IMR-90 (cell line): ENCODE results near the gene ATG10. TPM values are rescaled to one million over a fixed set of nuclear protein-coding genes. Genes with fewer than 3 reads are reported as not detected.

Experiments used
- ATAC-seq: fragments of 200-7000 bp; cut with Tn5 transposase; 2 replicates; pipeline ENCODE4 v1.9.1; 2020; ENCODE audit warnings: low read depth, mild to moderate bottlenecking, moderate library complexity
- BruUV-seq: library from RNA; stranded (reverse); fragments of 400-500 nt; replicated peaks from 2 replicates; lab custom pipeline; 2021; lab: Mats Ljungman, UMichigan
- CTCF ChIA-PET: fragments of 300-600 bp; formaldehyde crosslinking; extraction: SDS; loops from one replicate; lab custom pipeline; 2021; ENCODE audit warnings: antibody characterized with exemption; lab: Yijun Ruan, JAX
- POLR2A ChIA-PET: fragments of 300-600 bp; sonication (Branson Sonifier 250); formaldehyde crosslinking; loops from one replicate; lab custom pipeline; 2022; ENCODE audit warnings: antibody characterized with exemption; ENCODE audit not compliant: unreplicated experiment; lab: Charles Lee
- DNase-seq: peaks from one replicate; pipeline ENCODE4 v3.0.0; 2013
- H2AFZ ChIP-seq: replicated peaks from 2 replicates; pipeline ENCODE3; 2013; ENCODE audit warnings: low read length, mild to moderate bottlenecking; ENCODE audit not compliant: poor library complexity
- H2AK5ac ChIP-seq: 2 replicates; pipeline ENCODE4 v1.6.1; 2013; ENCODE audit warnings: low read depth, low read length, inconsistent platforms
- H2AK9ac ChIP-seq: replicated peaks from 2 replicates; pipeline ENCODE3; 2013; ENCODE audit warnings: mild to moderate bottlenecking, low read depth, low read length, moderate library complexity; ENCODE audit not compliant: poor library complexity
- H2BK120ac ChIP-seq: 2 replicates; pipeline ENCODE4 v1.6.1; 2013; ENCODE audit warnings: low read depth, low read length, inconsistent platforms
- H2BK15ac ChIP-seq: 3 replicates; pipeline ENCODE4 v1.6.1; 2013; ENCODE audit warnings: low read depth, low read length, inconsistent platforms
- H2BK20ac ChIP-seq: 2 replicates; pipeline ENCODE4 v1.6.1; 2013; ENCODE audit warnings: low read depth, mild to moderate bottlenecking, inconsistent platforms, low read length, moderate library complexity
- H2BK5ac ChIP-seq: 2 replicates; pipeline ENCODE4 v1.6.1; 2013; ENCODE audit warnings: mild to moderate bottlenecking, low read depth, low read length, inconsistent platforms; ENCODE audit not compliant: poor library complexity, severe bottlenecking
- H3K14ac ChIP-seq: replicated peaks from 2 replicates; pipeline ENCODE4 v1.6.1; 2013; ENCODE audit warnings: low read depth, low read length, inconsistent platforms
- H3K18ac ChIP-seq: 2 replicates; pipeline ENCODE4 v1.6.1; 2013; ENCODE audit warnings: low read depth, low read length, control low read depth
- H3K23ac ChIP-seq: 2 replicates; pipeline ENCODE4 v1.6.1; 2013; ENCODE audit warnings: low read depth, low read length, inconsistent platforms
- H3K27ac ChIP-seq: 2 replicates; pipeline ENCODE4 v1.5.1; 2013; ENCODE audit warnings: mild to moderate bottlenecking, control low read depth, low read length; ENCODE audit not compliant: insufficient read depth
- H3K27me3 ChIP-seq: 2 replicates; pipeline ENCODE4 v1.6.1; 2013; ENCODE audit warnings: low read length; ENCODE audit not compliant: control insufficient read depth, insufficient read depth
- H3K36me3 ChIP-seq: 2 replicates; pipeline ENCODE4 v1.6.1; 2013; ENCODE audit warnings: low read length, mixed read lengths; ENCODE audit not compliant: control insufficient read depth, insufficient read depth
- H3K4ac ChIP-seq: 2 replicates; pipeline ENCODE4 v1.6.1; 2013; ENCODE audit warnings: low read depth, low read length, inconsistent platforms
- H3K4me1 ChIP-seq: 2 replicates; pipeline ENCODE4 v1.6.1; 2013; ENCODE audit warnings: low read length, mixed read lengths; ENCODE audit not compliant: control insufficient read depth, insufficient read depth
- H3K4me2 ChIP-seq: 2 replicates; pipeline ENCODE4 v1.6.1; 2013; ENCODE audit warnings: low read depth, mild to moderate bottlenecking, control low read depth, low read length, moderate library complexity
- H3K4me3 ChIP-seq: 2 replicates; pipeline ENCODE4 v1.5.1; 2013; ENCODE audit warnings: low read depth, mild to moderate bottlenecking, control low read depth, low read length, moderate library complexity; ENCODE audit not compliant: insufficient read depth
- H3K56ac ChIP-seq: 2 replicates; pipeline ENCODE4 v1.6.1; 2013; ENCODE audit warnings: low read length, inconsistent platforms; ENCODE audit not compliant: insufficient read depth; ENCODE audit errors: extremely low read depth
- H3K79me1 ChIP-seq, 2 experiments: 2 replicates each; pipeline ENCODE4 v1.6.1; 2013; ENCODE audit warnings: low read length in 2 of 2, inconsistent platforms in 1 of 2, low read depth in 1 of 2
- H3K9ac ChIP-seq: 2 replicates; pipeline ENCODE4 v1.6.1; 2013; ENCODE audit warnings: low read depth, low read length, control low read depth
- H3K9me1 ChIP-seq: 2 replicates; pipeline ENCODE4 v1.6.1; 2013; ENCODE audit warnings: low read length, inconsistent platforms; ENCODE audit not compliant: insufficient read depth
- H3K9me3 ChIP-seq: 2 replicates; pipeline ENCODE4 v1.6.1; 2013; ENCODE audit warnings: low read length; ENCODE audit not compliant: control insufficient read depth, insufficient read depth
- H4K20me1 ChIP-seq: 2 replicates; pipeline ENCODE4 v1.6.1; 2013; ENCODE audit warnings: low read length, inconsistent platforms; ENCODE audit not compliant: insufficient read depth
- H4K5ac ChIP-seq: 2 replicates; pipeline ENCODE4 v1.6.1; 2013; ENCODE audit warnings: mild to moderate bottlenecking, low read depth, low read length, control low read depth
- H4K8ac ChIP-seq, 2 experiments: 2 replicates each; pipeline ENCODE4 v1.6.1; 2013; ENCODE audit warnings: low read depth in 2 of 2, low read length in 2 of 2, control low read depth in 1 of 2, inconsistent platforms in 1 of 2
- H4K91ac ChIP-seq: 2 replicates; pipeline ENCODE4 v1.6.1; 2013; ENCODE audit warnings: low read depth, low read length, inconsistent platforms; ENCODE audit not compliant: insufficient read depth
- BHLHE40 ChIP-seq: fragments of 150-350 bp; IDR thresholded peaks from 2 replicates; pipeline ENCODE4 v1.6.1; 2016; ENCODE audit warnings: mild to moderate bottlenecking, low read depth, low read length
- CEBPB ChIP-seq: IDR thresholded peaks from 2 replicates; pipeline ENCODE4 v1.6.1; 2012; ENCODE audit warnings: low read depth, low read length, improper control_type of control experiment
- CHD1 ChIP-seq: IDR thresholded peaks from 2 replicates; pipeline ENCODE4 v1.6.1; 2012; ENCODE audit warnings: low read depth, low read length, improper control_type of control experiment
- FOS ChIP-seq: fragments of 150-350 bp; IDR thresholded peaks from 2 replicates; pipeline ENCODE4 v1.6.1; 2016; ENCODE audit warnings: low read depth, low read length
- MAFK ChIP-seq: IDR thresholded peaks from 2 replicates; pipeline ENCODE4 v1.6.1; 2012; ENCODE audit warnings: low read depth, low read length, improper control_type of control experiment
- MAZ ChIP-seq: IDR thresholded peaks from 2 replicates; pipeline ENCODE4 v1.6.1; 2012; ENCODE audit warnings: low read depth, mild to moderate bottlenecking, low read length, improper control_type of control experiment, moderate library complexity, borderline replicate concordance
- MXI1 ChIP-seq: IDR thresholded peaks from 2 replicates; pipeline ENCODE4 v1.6.1; 2012; ENCODE audit warnings: low read depth, mild to moderate bottlenecking, low read length, moderate library complexity, borderline replicate concordance
- NFE2L2 ChIP-seq: fragments of 150-350 bp; IDR thresholded peaks from 2 replicates; pipeline ENCODE4 v1.6.1; 2016; ENCODE audit warnings: low read depth, mild to moderate bottlenecking, low read length
- POLR2A ChIP-seq: IDR thresholded peaks from 2 replicates; pipeline ENCODE4 v1.6.1; 2012; ENCODE audit warnings: mild to moderate bottlenecking, low read depth, low read length
- RAD21 ChIP-seq: IDR thresholded peaks from 2 replicates; pipeline ENCODE4 v1.6.1; 2012; ENCODE audit warnings: low read length, improper control_type of control experiment
- RCOR1 ChIP-seq: IDR thresholded peaks from 2 replicates; pipeline ENCODE4 v1.6.1; 2012; ENCODE audit warnings: mild to moderate bottlenecking, low read length, improper control_type of control experiment; ENCODE audit not compliant: insufficient replicate concordance
- RFX5 ChIP-seq: IDR thresholded peaks from 2 replicates; pipeline ENCODE4 v1.8.0; 2012; ENCODE audit warnings: low read depth, mild to moderate bottlenecking, low read length, moderate library complexity
- SMC3 ChIP-seq: fragments of 150-350 bp; IDR thresholded peaks from 2 replicates; pipeline ENCODE4 v1.6.1; 2016; ENCODE audit warnings: low read depth, mild to moderate bottlenecking, antibody characterized with exemption, low read length, moderate library complexity
- WGBS, 2 experiments: methylation state at CpG; one replicate each; pipeline versions ENCODE4 v1.1.5 to v1.1.7; 2013; ENCODE audit warnings: missing lambda C conversion rate in 2 of 2; ENCODE audit not compliant: insufficient read length in 1 of 2; ENCODE audit errors: extremely low coverage in 2 of 2; 5-methylcytosine and 5-hydroxymethylcytosine counted together
- dilution Hi-C: fragments of 300-500 bp; cut with HindIII; formaldehyde crosslinking; loops from one replicate; pipeline ENCODE4 v1.14.3; 2018; ENCODE audit warnings: low sequenced_read_pairs; ENCODE audit not compliant: unreplicated experiment
- in situ Hi-C: fragments of 300-500 bp; cut with MboI; formaldehyde crosslinking; loops from 3 replicates; pipeline ENCODE4 v1.14.3; 2019; ENCODE audit warnings: low sequenced_read_pairs, inconsistent platforms, mixed read lengths
- intact Hi-C: fragments of 100-400 bp; cut with micrococcal nuclease; formaldehyde crosslinking; loops from 2 replicates; pipeline ENCODE4 v1.10.0; 2022
- polyA plus RNA-seq, 3 experiments: library from polyadenylated mRNA; depleted of rRNA; stranded (reverse); fragments of >200 nt; gene quantifications; 2 replicates each; pipeline ENCODE4 v1.2.3, GENCODE V29; 2012; ENCODE audit warnings: low replicate concordance in 1 of 3
- total RNA-seq: library from RNA; depleted of rRNA; stranded (reverse); fragments of >200 nt; gene quantifications from 2 replicates; pipeline ENCODE4 v1.2.3, GENCODE V29; 2012
- TF ChIP-seq, protein P1 (sequence below): conservative IDR thresholded peaks from 2 replicates; pipeline ENCODE4 v1.5.1; 2012; ENCODE audit warnings: mild to moderate bottlenecking, low read depth, low read length, improper control_type of control experiment
- TF ChIP-seq, protein P2 (sequence below): fragments of 150-350 bp; IDR thresholded peaks from 2 replicates; pipeline ENCODE4 v1.6.1; 2016; ENCODE audit warnings: low read depth, mild to moderate bottlenecking, low read length, moderate library complexity, borderline replicate concordance
- TF ChIP-seq, protein P3 (sequence below): fragments of 150-350 bp; IDR thresholded peaks from 2 replicates; pipeline ENCODE4 v1.6.1; 2017; ENCODE audit warnings: mild to moderate bottlenecking, antibody characterized with exemption, low read length, low read depth

The ATG10 gene
- total and polyA plus RNA-seq, 2 of the 4 experiments (the other 2 are of a cell fraction): 3.4 to 8.1 TPM

DNA sequence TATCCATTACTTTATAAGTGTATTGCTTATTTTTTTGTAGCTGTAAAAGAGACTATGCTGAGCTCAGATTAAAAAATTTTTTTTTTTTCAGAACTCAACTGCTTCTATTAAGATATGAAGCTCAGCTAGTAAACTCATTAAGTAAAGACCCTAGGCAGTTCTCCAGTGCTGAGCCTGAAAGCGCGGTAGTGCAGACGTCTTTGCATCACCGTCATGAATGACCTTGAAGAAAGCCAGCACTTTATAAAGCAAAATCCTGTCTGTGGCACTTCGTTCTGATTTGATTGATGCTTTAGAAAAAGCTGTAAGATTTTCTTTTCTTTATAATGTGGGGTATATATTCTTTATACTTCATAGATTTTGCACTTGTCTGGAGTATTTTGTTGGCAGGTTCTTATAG, 105.7 kb downstream of the ATG10 start:
- no peak for DNase-seq
- BruUV-seq: no TSS peak
- WGBS, 2 experiments: no CpG with 5 or more reads among the region's 5 CpGs
- no peak overlapping the region for H3K18ac ChIP-seq
- ChIA-PET POLR2A (no interaction called here), CTCF (interaction anchor here (0.6 kb wide), 1 partner anchor 86 kb away, joined by 3 read pairs; no protein-coding TSS in a partner anchor)
- no peak overlapping the region for H2BK15ac ChIP-seq
- dilution Hi-C loops (no loop called here), in situ Hi-C loops (no loop called here), intact Hi-C loops (no loop called here)
- H2AK9ac ChIP-seq: no peak overlapping the region
- H3K27me3 ChIP-seq: no peaks in the 10 kb centered on the region
- no peak overlapping the region for H3K27ac ChIP-seq
- no peaks in the 10 kb centered on the region for H3K4me1 ChIP-seq
- no peak overlapping the region for H4K5ac ChIP-seq
- H3K4ac ChIP-seq: no peak overlapping the region
- H2BK5ac ChIP-seq: no peak overlapping the region
- no peak overlapping the region for H3K4me2 ChIP-seq
- no peak overlapping the region for H4K8ac ChIP-seq
- H4K91ac ChIP-seq: no peak overlapping the region
- H4K20me1 ChIP-seq: no peaks in the 10 kb centered on the region
- no peak overlapping the region for H3K23ac ChIP-seq
- H2BK20ac ChIP-seq: no peak overlapping the region
- no peak overlapping the region for H3K14ac ChIP-seq
- no peaks in the 10 kb centered on the region for H3K36me3 ChIP-seq
- no peak overlapping the region for H3K9ac ChIP-seq
- H2AK5ac ChIP-seq: no peak overlapping the region
- no peak for ATAC-seq
- H2AFZ ChIP-seq: no peak overlapping the region
- no peak overlapping the region for H3K56ac ChIP-seq
- H3K9me3 ChIP-seq: no peaks in the 10 kb centered on the region
- H3K4me3 ChIP-seq: no peak overlapping the region
- H3K79me1 ChIP-seq: no peaks in the 10 kb centered on the region
- H2BK120ac ChIP-seq: no peak overlapping the region
- H3K9me1 ChIP-seq: no peaks in the 10 kb centered on the region
- TF ChIP-seq BHLHE40: no peak
- TF ChIP-seq, protein P1, sequence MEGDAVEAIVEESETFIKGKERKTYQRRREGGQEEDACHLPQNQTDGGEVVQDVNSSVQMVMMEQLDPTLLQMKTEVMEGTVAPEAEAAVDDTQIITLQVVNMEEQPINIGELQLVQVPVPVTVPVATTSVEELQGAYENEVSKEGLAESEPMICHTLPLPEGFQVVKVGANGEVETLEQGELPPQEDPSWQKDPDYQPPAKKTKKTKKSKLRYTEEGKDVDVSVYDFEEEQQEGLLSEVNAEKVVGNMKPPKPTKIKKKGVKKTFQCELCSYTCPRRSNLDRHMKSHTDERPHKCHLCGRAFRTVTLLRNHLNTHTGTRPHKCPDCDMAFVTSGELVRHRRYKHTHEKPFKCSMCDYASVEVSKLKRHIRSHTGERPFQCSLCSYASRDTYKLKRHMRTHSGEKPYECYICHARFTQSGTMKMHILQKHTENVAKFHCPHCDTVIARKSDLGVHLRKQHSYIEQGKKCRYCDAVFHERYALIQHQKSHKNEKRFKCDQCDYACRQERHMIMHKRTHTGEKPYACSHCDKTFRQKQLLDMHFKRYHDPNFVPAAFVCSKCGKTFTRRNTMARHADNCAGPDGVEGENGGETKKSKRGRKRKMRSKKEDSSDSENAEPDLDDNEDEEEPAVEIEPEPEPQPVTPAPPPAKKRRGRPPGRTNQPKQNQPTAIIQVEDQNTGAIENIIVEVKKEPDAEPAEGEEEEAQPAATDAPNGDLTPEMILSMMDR: no peak
- no peak for TF ChIP-seq RAD21
- no peak for TF ChIP-seq RFX5
- no peak for TF ChIP-seq MAZ
- TF ChIP-seq, protein P2, sequence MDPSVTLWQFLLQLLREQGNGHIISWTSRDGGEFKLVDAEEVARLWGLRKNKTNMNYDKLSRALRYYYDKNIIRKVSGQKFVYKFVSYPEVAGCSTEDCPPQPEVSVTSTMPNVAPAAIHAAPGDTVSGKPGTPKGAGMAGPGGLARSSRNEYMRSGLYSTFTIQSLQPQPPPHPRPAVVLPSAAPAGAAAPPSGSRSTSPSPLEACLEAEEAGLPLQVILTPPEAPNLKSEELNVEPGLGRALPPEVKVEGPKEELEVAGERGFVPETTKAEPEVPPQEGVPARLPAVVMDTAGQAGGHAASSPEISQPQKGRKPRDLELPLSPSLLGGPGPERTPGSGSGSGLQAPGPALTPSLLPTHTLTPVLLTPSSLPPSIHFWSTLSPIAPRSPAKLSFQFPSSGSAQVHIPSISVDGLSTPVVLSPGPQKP: no peak
- TF ChIP-seq NFE2L2: no peak
- TF ChIP-seq MAFK: no peak
- no peak for TF ChIP-seq CHD1
- TF ChIP-seq SMC3: no peak
- no peak for TF ChIP-seq RCOR1
- TF ChIP-seq, protein P3, sequence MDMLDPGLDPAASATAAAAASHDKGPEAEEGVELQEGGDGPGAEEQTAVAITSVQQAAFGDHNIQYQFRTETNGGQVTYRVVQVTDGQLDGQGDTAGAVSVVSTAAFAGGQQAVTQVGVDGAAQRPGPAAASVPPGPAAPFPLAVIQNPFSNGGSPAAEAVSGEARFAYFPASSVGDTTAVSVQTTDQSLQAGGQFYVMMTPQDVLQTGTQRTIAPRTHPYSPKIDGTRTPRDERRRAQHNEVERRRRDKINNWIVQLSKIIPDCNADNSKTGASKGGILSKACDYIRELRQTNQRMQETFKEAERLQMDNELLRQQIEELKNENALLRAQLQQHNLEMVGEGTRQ: no peak
- no peak for TF ChIP-seq CEBPB
- no peak for TF ChIP-seq POLR2A
- TF ChIP-seq FOS: no peak
- no peak for TF ChIP-seq MXI1
